ENCODE measurements around the gene NRXN3.

DNA sequence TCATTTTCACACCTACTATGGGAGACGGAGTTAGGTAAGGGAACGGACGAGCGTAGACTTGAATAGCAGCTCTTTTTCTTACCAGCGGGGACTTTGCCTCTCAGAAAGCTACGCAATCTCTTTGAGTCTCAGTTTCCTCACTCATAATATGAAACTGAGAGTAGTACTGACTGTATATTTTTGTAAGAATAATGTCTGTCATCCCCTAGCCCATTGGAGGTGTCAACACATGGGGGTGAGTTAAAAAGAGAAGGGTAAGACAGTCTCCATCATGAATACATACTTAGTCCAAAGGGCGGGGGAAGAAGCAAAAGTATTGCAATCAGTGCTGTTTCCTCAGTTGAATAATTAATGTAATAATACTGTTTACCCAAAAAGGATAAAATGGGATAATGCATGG, 592.2 kb downstream of the NRXN3 start:
- TF ChIP-seq, protein P1, sequence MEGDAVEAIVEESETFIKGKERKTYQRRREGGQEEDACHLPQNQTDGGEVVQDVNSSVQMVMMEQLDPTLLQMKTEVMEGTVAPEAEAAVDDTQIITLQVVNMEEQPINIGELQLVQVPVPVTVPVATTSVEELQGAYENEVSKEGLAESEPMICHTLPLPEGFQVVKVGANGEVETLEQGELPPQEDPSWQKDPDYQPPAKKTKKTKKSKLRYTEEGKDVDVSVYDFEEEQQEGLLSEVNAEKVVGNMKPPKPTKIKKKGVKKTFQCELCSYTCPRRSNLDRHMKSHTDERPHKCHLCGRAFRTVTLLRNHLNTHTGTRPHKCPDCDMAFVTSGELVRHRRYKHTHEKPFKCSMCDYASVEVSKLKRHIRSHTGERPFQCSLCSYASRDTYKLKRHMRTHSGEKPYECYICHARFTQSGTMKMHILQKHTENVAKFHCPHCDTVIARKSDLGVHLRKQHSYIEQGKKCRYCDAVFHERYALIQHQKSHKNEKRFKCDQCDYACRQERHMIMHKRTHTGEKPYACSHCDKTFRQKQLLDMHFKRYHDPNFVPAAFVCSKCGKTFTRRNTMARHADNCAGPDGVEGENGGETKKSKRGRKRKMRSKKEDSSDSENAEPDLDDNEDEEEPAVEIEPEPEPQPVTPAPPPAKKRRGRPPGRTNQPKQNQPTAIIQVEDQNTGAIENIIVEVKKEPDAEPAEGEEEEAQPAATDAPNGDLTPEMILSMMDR (IDR thresholded peaks at IDR 0.05; ENCODE audit: insufficient read depth, low read depth, low read length): no peak
- TF ChIP-seq EZH2 (IDR thresholded peaks at IDR 0.05; ENCODE audit: insufficient read depth, low read length): no peak

All from astrocyte (in vitro differentiated cells and primary cell).